GM12878 (cell line): ENCODE measurements around the gene SKAP1. TPM values are rescaled to one million over a fixed set of nuclear protein-coding genes. Genes with fewer than 3 reads are reported as not detected.

Experiments used
- BCLAF1 ChIP-seq: fragments of 450-650 bp; IDR thresholded peaks from 2 replicates; pipeline ENCODE4 v1.6.1; 2017; ENCODE audit warnings: antibody characterized with exemption, mild to moderate bottlenecking, moderate library complexity
- CBX3 ChIP-seq: fragments of 200-600 bp; sonication (generic); IDR thresholded peaks from 2 replicates; pipeline ENCODE4 v1.6.1; 2016; ENCODE audit warnings: low read depth, borderline replicate concordance
- CTCF ChIP-seq, 3 experiments: IDR thresholded peaks in 2 of 3; conservative IDR thresholded peaks in 1 of 3; 2 replicates each; pipeline ENCODE4 v1.5.1; 2011; ENCODE audit warnings: low read depth in 3 of 3, low read length in 3 of 3, mild to moderate bottlenecking in 3 of 3, control low read depth in 2 of 3, moderate library complexity in 2 of 3, inconsistent platforms in 1 of 3, mixed read lengths in 1 of 3; ENCODE audit not compliant: control insufficient read depth in 2 of 3, insufficient read depth in 1 of 3; ENCODE audit errors: extremely low read depth in 1 of 3
- EGR1 ChIP-seq, 2 experiments: IDR thresholded peaks; 1 replicate in 1 of 2; 2 replicates in 1 of 2; pipeline ENCODE4 v1.6.1; 2011 to 2012; ENCODE audit warnings: low read depth in 2 of 2, low read length in 2 of 2, borderline replicate concordance in 1 of 2, mild to moderate bottlenecking in 1 of 2, moderate library complexity in 1 of 2
- ELK1 ChIP-seq: IDR thresholded peaks from 2 replicates; pipeline ENCODE4 v1.6.1; 2012; ENCODE audit warnings: low read depth, low read length, improper control_type of control experiment
- IKZF2 ChIP-seq, 2 experiments: fragments of 450-650 bp; IDR thresholded peaks; 2 replicates each; pipeline ENCODE4 v1.6.1; 2017; ENCODE audit warnings: mild to moderate bottlenecking in 2 of 2, moderate library complexity in 2 of 2
- IRF4 ChIP-seq: IDR thresholded peaks from 2 replicates; pipeline ENCODE4 v1.6.1; 2011; ENCODE audit warnings: low read depth, low read length
- MEF2B ChIP-seq: fragments of 450-650 bp; IDR thresholded peaks from 2 replicates; pipeline ENCODE4 v1.6.1; 2018; ENCODE audit warnings: mild to moderate bottlenecking, moderate library complexity; ENCODE audit not compliant: partially characterized antibody, poor library complexity, severe bottlenecking
- NBN ChIP-seq: fragments of 450-650 bp; IDR thresholded peaks from 2 replicates; pipeline ENCODE4 v1.6.1; 2016
- POLR2AphosphoS2 ChIP-seq: IDR thresholded peaks from 2 replicates; pipeline ENCODE4 v1.6.1; 2011; ENCODE audit warnings: low read depth, mild to moderate bottlenecking, low read length, improper control_type of control experiment, moderate library complexity
- POLR2AphosphoS5 ChIP-seq: IDR thresholded peaks from 2 replicates; pipeline ENCODE4 v1.6.1; 2011; ENCODE audit warnings: mild to moderate bottlenecking, low read length, inconsistent platforms
- RBBP5 ChIP-seq: fragments of 200-600 bp; sonication (generic); conservative IDR thresholded peaks from 2 replicates; pipeline ENCODE4 v1.6.1; 2016
- RUNX3 ChIP-seq: IDR thresholded peaks from 2 replicates; pipeline ENCODE4 v1.6.1; 2012; ENCODE audit warnings: low read length, inconsistent platforms
- SIN3A ChIP-seq: IDR thresholded peaks from 2 replicates; pipeline ENCODE4 v1.6.1; 2012; ENCODE audit warnings: low read depth, low read length, improper control_type of control experiment
- STAT1 ChIP-seq: fragments of 450-650 bp; conservative IDR thresholded peaks from 2 replicates; pipeline ENCODE4 v1.6.1; 2014; ENCODE audit warnings: antibody characterized with exemption, mild to moderate bottlenecking
- ZNF207 ChIP-seq: fragments of 450-650 bp; IDR thresholded peaks from 2 replicates; pipeline ENCODE4 v1.6.1; 2014; ENCODE audit warnings: antibody characterized with exemption, mild to moderate bottlenecking, borderline replicate concordance
- polyA plus RNA-seq, 11 experiments: library from polyadenylated mRNA; depleted of rRNA in 4 of 11; unstranded in 6 of 11; stranded (reverse) in 5 of 11; fragments of >200 nt; fragmentation: Nextera tagmentation in 4 of 11; fragmentation: Illumina TruSeq in 1 of 11; extraction: Ambion mirVana in 4 of 11; extraction: Trizol in 1 of 11; gene quantifications; 1 replicate in 1 of 11; 2 replicates in 10 of 11; pipeline versions ENCODE4 v1.2.1 to v1.2.3, GENCODE V29; 2011 to 2016; ENCODE audit warnings: inconsistent platforms in 2 of 11, missing spikeins in 2 of 11, low read depth in 1 of 11
- total RNA-seq, 4 experiments: library from RNA; depleted of rRNA in 3 of 4; stranded (reverse); fragments of >200 nt in 3 of 4; fragmentation: Illumina TruSeq in 1 of 4; extraction: Trizol in 1 of 4; gene quantifications; 2 replicates each; pipeline versions ENCODE4 v1.2.1 to v1.2.3, GENCODE V29; 2013 to 2021
- TF ChIP-seq, protein P1 (sequence below): fragments of 450-650 bp; IDR thresholded peaks from 2 replicates; pipeline ENCODE4 v1.6.1; 2017; ENCODE audit warnings: mild to moderate bottlenecking

Gene SKAP1
- total and polyA plus RNA-seq, 10 of the 15 experiments (the other 5 are each of a cell fraction or from before 2014, with no cell fraction given) = 17.1 to 97.6 (median 35.9) TPM

DNA sequence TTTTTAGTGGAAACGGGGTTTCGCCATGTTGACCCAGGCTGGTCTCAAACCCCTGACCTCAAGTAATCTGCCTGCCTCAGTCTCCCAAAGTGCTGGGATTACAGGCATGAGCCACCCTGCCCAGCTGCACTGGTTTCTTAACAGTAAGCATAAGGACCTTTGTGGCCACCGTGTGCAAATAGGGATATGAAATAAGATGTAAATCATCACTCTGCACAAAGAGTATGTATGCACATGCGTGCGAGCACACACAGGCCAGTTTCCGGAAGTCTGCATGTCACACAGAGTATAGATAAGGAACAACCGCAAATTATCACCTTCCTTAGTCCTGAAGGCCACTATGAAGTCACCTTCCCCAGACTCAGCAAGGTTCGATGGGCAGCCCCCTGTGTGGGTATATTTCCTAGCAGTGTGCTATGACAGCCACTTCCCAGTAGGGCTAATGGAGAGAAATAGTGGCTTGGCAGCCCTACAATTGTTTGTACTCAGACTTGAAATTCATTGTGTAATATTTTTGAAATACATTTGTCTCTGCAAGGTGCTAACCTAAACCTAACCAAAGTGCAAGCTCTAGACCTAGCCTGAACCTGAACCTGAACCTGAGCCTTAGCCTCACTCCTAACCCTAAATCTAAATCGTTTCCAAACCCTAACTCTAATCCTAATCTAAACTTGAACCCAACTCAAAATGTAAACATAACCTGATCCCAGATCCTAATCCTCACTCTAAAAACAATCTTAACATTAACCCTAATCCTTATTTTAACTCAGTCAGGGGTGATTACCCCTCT lies 48.4 kb upstream of the SKAP1 start (continued):
- TF ChIP-seq MEF2B = peak; percentile 65
- TF ChIP-seq SIN3A = no peak
- no peak for TF ChIP-seq EGR1 (IDR thresholded peaks at IDR 0.05; ENCODE audit: borderline replicate concordance in 1 of 2, low read depth in 2 of 2, low read length in 2 of 2)
- peak; percentile 43; the same call in 1 of the 2 replicates for TF ChIP-seq ELK1
- TF ChIP-seq POLR2AphosphoS2 = no peak
- peak; percentile 90 for TF ChIP-seq RUNX3
- no peak for TF ChIP-seq BCLAF1
- TF ChIP-seq IRF4 = no peak
- TF ChIP-seq POLR2AphosphoS5 = no peak
- no peak for TF ChIP-seq CBX3
- TF ChIP-seq, protein P1, sequence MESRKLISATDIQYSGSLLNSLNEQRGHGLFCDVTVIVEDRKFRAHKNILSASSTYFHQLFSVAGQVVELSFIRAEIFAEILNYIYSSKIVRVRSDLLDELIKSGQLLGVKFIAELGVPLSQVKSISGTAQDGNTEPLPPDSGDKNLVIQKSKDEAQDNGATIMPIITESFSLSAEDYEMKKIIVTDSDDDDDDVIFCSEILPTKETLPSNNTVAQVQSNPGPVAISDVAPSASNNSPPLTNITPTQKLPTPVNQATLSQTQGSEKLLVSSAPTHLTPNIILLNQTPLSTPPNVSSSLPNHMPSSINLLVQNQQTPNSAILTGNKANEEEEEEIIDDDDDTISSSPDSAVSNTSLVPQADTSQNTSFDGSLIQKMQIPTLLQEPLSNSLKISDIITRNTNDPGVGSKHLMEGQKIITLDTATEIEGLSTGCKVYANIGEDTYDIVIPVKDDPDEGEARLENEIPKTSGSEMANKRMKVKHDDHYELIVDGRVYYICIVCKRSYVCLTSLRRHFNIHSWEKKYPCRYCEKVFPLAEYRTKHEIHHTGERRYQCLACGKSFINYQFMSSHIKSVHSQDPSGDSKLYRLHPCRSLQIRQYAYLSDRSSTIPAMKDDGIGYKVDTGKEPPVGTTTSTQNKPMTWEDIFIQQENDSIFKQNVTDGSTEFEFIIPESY = no peak
- TF ChIP-seq CTCF (IDR thresholded peaks at IDR 0.05 in 2 of 3, conservative IDR thresholded peaks at IDR 0.05 in 1 of 3; ENCODE audit: control insufficient read depth in 2 of 3, extremely low read depth in 1 of 3, insufficient read depth in 1 of 3, low read depth in 3 of 3, low read length in 3 of 3) = peak in 2 of 3 experiments; percentile 19 to 43; a peak in 1 of 6 replicates
- peak; percentile 93 to 96 for TF ChIP-seq IKZF2 (IDR thresholded peaks at IDR 0.05)
- TF ChIP-seq RBBP5 = no peak
- no peak for TF ChIP-seq STAT1
- TF ChIP-seq ZNF207 = 0 out of 2 replicates have a peak, but pooled peaks have one; percentile 36
- TF ChIP-seq NBN = peak; percentile 82
